CD4-positive, alpha-beta memory T cell (primary cell): ENCODE results near the gene ANXA3. TPM values are rescaled to one million over a fixed set of nuclear protein-coding genes. Genes with fewer than 3 reads are reported as not detected.

Source experiments
- CTCF ChIA-PET: fragments of 350-600 bp; sonication (Branson Sonifier 250); formaldehyde crosslinking; loops from one replicate; lab custom pipeline; 2021; ENCODE audit warnings: inconsistent platforms; ENCODE audit not compliant: partially characterized antibody; lab: Charles Lee
- POLR2A ChIA-PET: fragments of 350-600 bp; sonication (Branson Sonifier 250); formaldehyde crosslinking; loops from one replicate; lab custom pipeline; 2021; ENCODE audit not compliant: partially characterized antibody; lab: Charles Lee
- DNase-seq, 5 donors: peaks; one replicate each; pipeline versions ENCODE4 v3.0.0 to v3.0.0-alpha.2; 2020 to 2022; ENCODE audit warnings: mixed read lengths in 1 of 5
- H3K27ac ChIP-seq: one replicate; pipeline ENCODE4 v1.7.0; 2013; ENCODE audit warnings: low read depth, low read length
- H3K27me3 ChIP-seq: 2 replicates; pipeline ENCODE4 v1.7.0; 2013; ENCODE audit warnings: mild to moderate bottlenecking, low read length, moderate library complexity; ENCODE audit not compliant: insufficient read depth
- H3K36me3 ChIP-seq: 2 replicates; pipeline ENCODE4 v1.7.0; 2013; ENCODE audit warnings: mild to moderate bottlenecking, low read length, moderate library complexity; ENCODE audit not compliant: insufficient read depth
- H3K4me1 ChIP-seq: 2 replicates; pipeline ENCODE4 v1.7.0; 2013; ENCODE audit warnings: mild to moderate bottlenecking, low read length, moderate library complexity; ENCODE audit not compliant: insufficient read depth
- H3K4me3 ChIP-seq, 2 donors: one replicate each; pipeline ENCODE4 v1.7.0; 2013; ENCODE audit warnings: low read length in 2 of 2, mild to moderate bottlenecking in 1 of 2
- H3K9me3 ChIP-seq, 2 donors: one replicate each; pipeline ENCODE4 v1.7.0; 2013; ENCODE audit warnings: low read length in 2 of 2, control low read depth in 1 of 2; ENCODE audit not compliant: control insufficient read depth in 1 of 2
- H3K27ac Mint-ChIP-seq, 7 donors: one replicate each; pipeline ENCODE4 v1.8.0; 2020 to 2021; ENCODE audit warnings: mixed read lengths in 7 of 7, mild to moderate bottlenecking in 6 of 7, inconsistent platforms in 3 of 7, moderate library complexity in 3 of 7
- H3K27me3 Mint-ChIP-seq, 2 donors: one replicate each; pipeline ENCODE4 v1.8.0; 2020 to 2021; ENCODE audit warnings: mixed read lengths in 2 of 2
- H3K36me3 Mint-ChIP-seq, 2 donors: one replicate each; pipeline ENCODE4 v1.8.0; 2020 to 2021; ENCODE audit warnings: mixed read lengths in 2 of 2, inconsistent platforms in 1 of 2, mild to moderate bottlenecking in 1 of 2
- H3K4me1 Mint-ChIP-seq, 4 donors: one replicate each; pipeline ENCODE4 v1.8.0; 2020 to 2021; ENCODE audit warnings: mixed read lengths in 4 of 4, mild to moderate bottlenecking in 1 of 4
- H3K4me3 Mint-ChIP-seq, 8 donors: one replicate each; pipeline ENCODE4 v1.8.0; 2020 to 2021; ENCODE audit warnings: mixed read lengths in 8 of 8, mild to moderate bottlenecking in 7 of 8, moderate library complexity in 6 of 8, inconsistent platforms in 3 of 8
- H3K9me3 Mint-ChIP-seq, 8 donors: one replicate each; pipeline ENCODE4 v1.8.0; 2020 to 2021; ENCODE audit warnings: mixed read lengths in 8 of 8, mild to moderate bottlenecking in 5 of 8, inconsistent platforms in 3 of 8, moderate library complexity in 1 of 8
- intact Hi-C: fragments of 100-400 bp; cut with micrococcal nuclease; formaldehyde crosslinking; loops from one replicate; pipeline ENCODE4 v1.15.1; 2023
- polyA plus RNA-seq, 2 donors: library from polyadenylated mRNA; unstranded; fragments of 300-500 nt; fragmentation: Illumina TruSeq; gene quantifications; one replicate each; pipeline ENCODE4 v1.2.3, GENCODE V29; 2021
- total RNA-seq, 2 experiments: library from RNA; stranded (reverse); gene quantifications; one replicate each; pipeline ENCODE4 v1.2.3, GENCODE V29; 2021

ANXA3 gene
- total and polyA plus RNA-seq, 4 experiments from 2014 or later = not detected

- Histone ChIP-seq H3K4me1 (no peaks in the 10 kb centered on the region), H3K27ac (no peak overlapping the region), H3K9me3 (no peaks in the 10 kb centered on the region), H3K4me3 (no peak overlapping the region), H3K36me3 (no peaks in the 10 kb centered on the region), H3K27me3 (no peaks in the 10 kb centered on the region)
- H3K27ac Mint-ChIP-seq = no peak overlapping the region
- peaks cover 0 to 6% of the 10 kb centered on the region in 2 donors for H3K27me3 Mint-ChIP-seq
- POLR2A ChIA-PET = no interaction called here
- DNase-seq = no peak
- no peak overlapping the region for H3K4me3 Mint-ChIP-seq
- peaks cover 0 to 2% (median 0%) of the 10 kb centered on the region in 8 donors for H3K9me3 Mint-ChIP-seq
- no peaks in the 10 kb centered on the region for H3K4me1 Mint-ChIP-seq
- no peaks in the 10 kb centered on the region for H3K36me3 Mint-ChIP-seq
- CTCF ChIA-PET = interaction anchor here (0.9 to 2.5 kb wide), 2 partner anchors 14 kb away, joined by 3 to 7 read pairs; no protein-coding TSS in a partner anchor
- intact Hi-C loops = no loop called here
Observed at GRCh38 chr4:78630615-78631014, 79.0 kb downstream of the ANXA3 start.

- H3K27ac Mint-ChIP-seq = no peak overlapping the region
- H3K4me1 Mint-ChIP-seq = peaks cover 0 to 10% (median 3%) of the 10 kb centered on the region in 4 donors
- H3K4me3 Mint-ChIP-seq = no peak overlapping the region
- Histone ChIP-seq H3K36me3 (no peaks in the 10 kb centered on the region), H3K27ac (no peak overlapping the region), H3K4me3 (no peak overlapping the region), H3K27me3 (no peaks in the 10 kb centered on the region), H3K4me1 (no peaks in the 10 kb centered on the region), H3K9me3 (no peaks in the 10 kb centered on the region)
- peaks cover 0 to 6% of the 10 kb centered on the region in 2 donors for H3K27me3 Mint-ChIP-seq
- intact Hi-C loops = no loop called here
- peaks cover 0 to 2% (median 0%) of the 10 kb centered on the region in 8 donors for H3K9me3 Mint-ChIP-seq
- ChIA-PET POLR2A (no interaction called here), CTCF (interaction anchor here (2.1 kb wide), 1 partner anchor 10 kb away, joined by 4 read pairs; no protein-coding TSS in a partner anchor)
- no peak for DNase-seq
- no peaks in the 10 kb centered on the region for H3K36me3 Mint-ChIP-seq
Observed at GRCh38 chr4:78634011-78634664, 82.6 kb downstream of the ANXA3 start.

GRCh38 chr4:78638337-78639172 is 87.0 kb downstream of the ANXA3 start:
- Mint-ChIP-seq H3K36me3 (no peaks in the 10 kb centered on the region), H3K27ac (peak overlapping the region in 1 of 7 donors; percentile 38), H3K4me1 (peaks cover 0 to 11% (median 3%) of the 10 kb centered on the region in 4 donors), H3K4me3 (no peak overlapping the region), H3K27me3 (peaks cover 0 to 2% of the 10 kb centered on the region in 2 donors), H3K9me3 (no peaks in the 10 kb centered on the region)
- POLR2A ChIA-PET = no interaction called here
- H3K4me3 ChIP-seq = no peak overlapping the region
- no peaks in the 10 kb centered on the region for H3K9me3 ChIP-seq
- no peaks in the 10 kb centered on the region for H3K36me3 ChIP-seq
- CTCF ChIA-PET = no interaction called here
- no peaks in the 10 kb centered on the region for H3K4me1 ChIP-seq
- no peaks in the 10 kb centered on the region for H3K27me3 ChIP-seq
- DNase-seq = no peak
- H3K27ac ChIP-seq = no peak overlapping the region
- intact Hi-C loops = no loop called here

GRCh38 chr4:78640714-78641113 is 89.1 kb downstream of the ANXA3 start:
- intact Hi-C loops = no loop called here
- H3K27me3 Mint-ChIP-seq = no peaks in the 10 kb centered on the region
- Histone ChIP-seq H3K4me1 (no peaks in the 10 kb centered on the region), H3K27me3 (no peaks in the 10 kb centered on the region), H3K9me3 (no peaks in the 10 kb centered on the region), H3K27ac (no peak overlapping the region), H3K4me3 (no peak overlapping the region), H3K36me3 (no peaks in the 10 kb centered on the region)
- ChIA-PET POLR2A (no interaction called here), CTCF (interaction anchor here (1.4 kb wide), 1 partner anchor 214 kb away, joined by 3 read pairs; no protein-coding TSS in a partner anchor)
- DNase-seq = no peak
- no peak overlapping the region for H3K27ac Mint-ChIP-seq
- H3K9me3 Mint-ChIP-seq = no peaks in the 10 kb centered on the region
- H3K4me3 Mint-ChIP-seq = no peak overlapping the region
- H3K36me3 Mint-ChIP-seq = no peaks in the 10 kb centered on the region
- peaks cover 0 to 11% (median 6%) of the 10 kb centered on the region in 4 donors for H3K4me1 Mint-ChIP-seq

- H3K4me1 Mint-ChIP-seq = peaks cover 0 to 11% (median 8%) of the 10 kb centered on the region in 4 donors
- H3K9me3 Mint-ChIP-seq = no peaks in the 10 kb centered on the region
- intact Hi-C loops = no loop called here
- POLR2A ChIA-PET = no interaction called here
- H3K36me3 Mint-ChIP-seq = no peaks in the 10 kb centered on the region
- no peak overlapping the region for H3K4me3 ChIP-seq
- H3K36me3 ChIP-seq = no peaks in the 10 kb centered on the region
- H3K27me3 Mint-ChIP-seq = no peaks in the 10 kb centered on the region
- no peaks in the 10 kb centered on the region for H3K4me1 ChIP-seq
- no peaks in the 10 kb centered on the region for H3K27me3 ChIP-seq
- no peaks in the 10 kb centered on the region for H3K9me3 ChIP-seq
- no peak overlapping the region for H3K27ac ChIP-seq
- H3K4me3 Mint-ChIP-seq = no peak overlapping the region
- CTCF ChIA-PET = interaction anchor here (1.5 kb wide), 1 partner anchor 134 kb away, joined by 3 read pairs; no protein-coding TSS in a partner anchor
- no peak overlapping the region for H3K27ac Mint-ChIP-seq
- no peak for DNase-seq
Observed at GRCh38 chr4:78642934-78643333, 91.4 kb downstream of the ANXA3 start.

- Mint-ChIP-seq H3K36me3 (no peaks in the 10 kb centered on the region), H3K27ac (no peak overlapping the region), H3K27me3 (no peaks in the 10 kb centered on the region), H3K4me3 (no peak overlapping the region), H3K4me1 (peaks cover 0 to 5% (median 2%) of the 10 kb centered on the region in 4 donors), H3K9me3 (no peaks in the 10 kb centered on the region)
- H3K4me3 ChIP-seq = no peak overlapping the region
- ChIA-PET POLR2A (no interaction called here), CTCF (interaction anchor here (0.6 to 1.9 kb wide), 12 partner anchors 10 to 220 kb away, joined by 3 to 11 read pairs (median 4); no protein-coding TSS in a partner anchor)
- H3K9me3 ChIP-seq = no peaks in the 10 kb centered on the region
- intact Hi-C loops = loop anchor here (1.0 kb wide), 1 partner anchor 220 kb away; no protein-coding TSS in a partner anchor
- H3K4me1 ChIP-seq = no peaks in the 10 kb centered on the region
- H3K27ac ChIP-seq = no peak overlapping the region
- no peak for DNase-seq
- H3K27me3 ChIP-seq = no peaks in the 10 kb centered on the region
- no peaks in the 10 kb centered on the region for H3K36me3 ChIP-seq
Observed at GRCh38 chr4:78644063-78644691, 92.6 kb downstream of the ANXA3 start.
